Suprapubic skin (tissue), 4 donors: ENCODE data around the gene LRMDA. TPM values are rescaled to one million over a fixed set of nuclear protein-coding genes. Genes with fewer than 3 reads are reported as not detected.

Experiments used
- DNase-seq, 2 donors: peaks; one replicate each; pipeline ENCODE4 v3.0.0-alpha.2; 2019; ENCODE audit warnings: low spot score in 2 of 2
- H3K27ac ChIP-seq: fragments of 200-600 bp; sonication (generic); one replicate; pipeline ENCODE4 v1.5.1; 2019
- H3K27me3 ChIP-seq: fragments of 200-600 bp; sonication (generic); one replicate; pipeline ENCODE4 v1.5.1; 2019
- H3K36me3 ChIP-seq: fragments of 200-600 bp; sonication (generic); one replicate; pipeline ENCODE4 v1.5.1; 2019
- H3K4me1 ChIP-seq: fragments of 200-600 bp; sonication (generic); one replicate; pipeline ENCODE4 v1.5.1; 2019
- H3K4me3 ChIP-seq: fragments of 200-600 bp; sonication (generic); one replicate; pipeline ENCODE4 v1.5.1; 2019; ENCODE audit warnings: mild to moderate bottlenecking
- H3K9me3 ChIP-seq: fragments of 200-600 bp; sonication (generic); one replicate; pipeline ENCODE4 v1.5.1; 2019
- CTCF ChIP-seq, 2 donors: fragments of 200-600 bp in 1 of 2; fragments of 450-650 bp in 1 of 2; sonication (generic) in 1 of 2; IDR thresholded peaks; one replicate each; pipeline ENCODE4 v1.5.1; 2016 to 2019; ENCODE audit warnings: antibody characterized with exemption in 2 of 2, mild to moderate bottlenecking in 1 of 2, moderate library complexity in 1 of 2
- EP300 ChIP-seq: sonication (generic); formaldehyde crosslinking; IDR thresholded peaks from one replicate; pipeline ENCODE4 v1.6.1; 2017; ENCODE audit warnings: antibody characterized with exemption
- POLR2A ChIP-seq, 2 donors: fragments of 450-650 bp; IDR thresholded peaks; one replicate each; pipeline ENCODE4 v1.6.1; 2017; ENCODE audit warnings: antibody characterized with exemption in 2 of 2, mild to moderate bottlenecking in 2 of 2, moderate library complexity in 2 of 2
- POLR2AphosphoS5 ChIP-seq, 3 donors: sonication (generic); formaldehyde crosslinking; IDR thresholded peaks; one replicate each; pipeline ENCODE4 v1.6.1; 2017; ENCODE audit warnings: antibody characterized with exemption in 3 of 3
- WGBS: methylation state at CpG from one replicate; pipeline ENCODE4 v1.1.5; 2018; 5-methylcytosine and 5-hydroxymethylcytosine counted together
- total RNA-seq, 4 donors: library from RNA; depleted of rRNA; stranded (reverse); fragments of >200 nt; gene quantifications; one replicate each; pipeline ENCODE4 v1.1.0, GENCODE V29; 2016

Gene LRMDA
- total RNA-seq, 4 donors from 2014 or later, result 0.10 to 2.9 (median 1.9) TPM; not detected in 1

GRCh38 chr10:76034353-76035205 is 603.2 kb downstream of the LRMDA start:
- 74% methylated on average over 23 of the region's 23 CpGs for WGBS
- H3K9me3 ChIP-seq, result no peaks in the 10 kb centered on the region

DNA sequence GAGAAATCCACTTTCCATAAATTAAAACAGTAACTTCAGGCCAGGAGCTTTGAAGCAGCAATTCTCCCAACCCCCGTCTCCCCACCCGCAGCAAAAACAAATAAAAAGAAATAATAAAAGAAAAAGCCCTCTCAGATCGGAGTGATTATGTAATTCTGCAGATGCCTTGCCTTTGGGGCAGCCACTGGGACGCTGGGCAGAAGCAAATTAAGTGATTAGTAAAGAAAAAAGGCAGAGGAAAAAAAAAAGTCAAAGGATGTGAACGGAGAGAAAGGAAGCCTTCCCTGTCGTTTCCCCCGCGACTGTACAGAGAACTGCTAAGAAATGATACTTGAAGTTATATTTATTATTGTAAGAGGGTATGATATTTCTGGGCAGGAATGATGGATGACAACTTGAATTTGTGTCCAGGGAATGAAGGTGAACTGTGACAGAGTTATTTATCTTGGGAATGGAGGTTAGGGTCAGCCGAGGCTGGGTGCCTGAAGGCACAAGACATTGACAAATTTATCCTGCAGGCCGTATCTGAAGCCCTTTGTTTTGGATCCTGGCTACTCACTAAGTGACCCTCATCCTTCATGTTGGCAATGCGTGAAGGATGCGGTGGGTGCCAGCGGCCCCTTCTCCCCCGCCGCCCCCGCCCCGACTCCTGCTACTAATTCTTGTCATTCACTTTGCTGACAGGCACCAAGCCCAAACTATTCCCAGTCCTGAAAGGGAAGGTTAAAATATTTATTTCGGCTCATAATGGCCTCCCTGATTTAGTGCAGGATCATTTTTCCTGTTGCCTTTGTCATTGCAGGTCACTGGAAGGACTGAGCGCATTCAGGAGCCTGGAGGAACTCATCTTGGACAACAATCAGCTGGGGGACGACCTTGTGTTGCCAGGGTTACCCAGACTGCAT is 604.0 kb downstream of the LRMDA start:
- no peak overlapping the region for H3K4me3 ChIP-seq
- WGBS, result 53% methylated on average over 20 of the region's 20 CpGs

More at GRCh38 chr10:76034353-76035205, 603.2 kb downstream of the LRMDA start:
- no peak for DNase-seq
- Histone ChIP-seq H3K4me3 (no peak overlapping the region), H3K27me3 (no peaks in the 10 kb centered on the region), H3K4me1 (peaks cover 27% of the 10 kb centered on the region), H3K36me3 (no peaks in the 10 kb centered on the region), H3K27ac (no peak overlapping the region)
- no peak for TF ChIP-seq POLR2A (IDR thresholded peaks at IDR 0.05)
- TF ChIP-seq POLR2AphosphoS5 (IDR thresholded peaks at IDR 0.05), result no peak
- TF ChIP-seq EP300, result no peak
- TF ChIP-seq CTCF (IDR thresholded peaks at IDR 0.05), result no peak

GRCh38 chr10:76036111-76036940 is 604.9 kb downstream of the LRMDA start:
- Histone ChIP-seq H3K27ac (no peak overlapping the region), H3K4me1 (peaks cover 27% of the 10 kb centered on the region), H3K9me3 (no peaks in the 10 kb centered on the region), H3K27me3 (no peaks in the 10 kb centered on the region), H3K4me3 (no peak overlapping the region), H3K36me3 (no peaks in the 10 kb centered on the region)
- peak; percentile 67 to 92 for TF ChIP-seq CTCF (IDR thresholded peaks at IDR 0.05)
- no peak for TF ChIP-seq POLR2AphosphoS5 (IDR thresholded peaks at IDR 0.05)
- DNase-seq, result peak; percentile 83 to 89
- 24% methylated on average over 16 of the region's 18 CpGs for WGBS

More for the DNA sequence above, 604.0 kb downstream of the LRMDA start:
- Histone ChIP-seq H3K36me3 (no peaks in the 10 kb centered on the region), H3K27ac (no peak overlapping the region), H3K27me3 (no peaks in the 10 kb centered on the region), H3K4me1 (peaks cover 27% of the 10 kb centered on the region), H3K9me3 (no peaks in the 10 kb centered on the region)
- TF ChIP-seq EP300 (no peak), CTCF (IDR thresholded peaks at IDR 0.05) (no peak), POLR2A (IDR thresholded peaks at IDR 0.05) (no peak), POLR2AphosphoS5 (IDR thresholded peaks at IDR 0.05) (no peak)
- DNase-seq, result no peak

GRCh38 chr10:76036962-76037361 is 605.5 kb downstream of the LRMDA start:
- no peaks in the 10 kb centered on the region for H3K27me3 ChIP-seq
- H3K4me1 ChIP-seq, result peaks cover 27% of the 10 kb centered on the region
- TF ChIP-seq CTCF (IDR thresholded peaks at IDR 0.05), result no peak
- TF ChIP-seq POLR2AphosphoS5 (IDR thresholded peaks at IDR 0.05), result no peak
- no peak for TF ChIP-seq EP300
- no peak for TF ChIP-seq POLR2A (IDR thresholded peaks at IDR 0.05)
- H3K27ac ChIP-seq, result no peak overlapping the region
- H3K9me3 ChIP-seq, result no peaks in the 10 kb centered on the region
- H3K4me3 ChIP-seq, result no peak overlapping the region
- no peaks in the 10 kb centered on the region for H3K36me3 ChIP-seq
- DNase-seq, result no peak
